B cell (primary cell): ENCODE results near the gene ODAD4. TPM values are rescaled to one million over a fixed set of nuclear protein-coding genes. Genes with fewer than 3 reads are reported as not detected.

Experiments
- ATAC-seq: fragments of 200-7000 bp; cut with Tn5 transposase; one replicate; pipeline ENCODE4 v1.10.0; 2021; ENCODE audit warnings: low read depth, mild to moderate bottlenecking, moderate number of reproducible peaks, moderate library complexity
- CTCF ChIA-PET: fragments of 350-600 bp; sonication (Branson Sonifier 250); formaldehyde crosslinking; loops from one replicate; lab custom pipeline; 2021; ENCODE audit warnings: antibody characterized with exemption, inconsistent platforms; lab: Charles Lee
- POLR2A ChIA-PET: fragments of 350-600 bp; sonication (Branson Sonifier 250); formaldehyde crosslinking; loops from one replicate; lab custom pipeline; 2021; ENCODE audit warnings: antibody characterized with exemption; lab: Charles Lee
- DNase-seq: peaks from one replicate; pipeline ENCODE4 v3.0.0; 2013
- H2AFZ ChIP-seq: 2 replicates; pipeline ENCODE4 v1.6.1; 2012; ENCODE audit warnings: mild to moderate bottlenecking, low read depth, low read length; ENCODE audit not compliant: insufficient read depth, poor library complexity, severe bottlenecking
- H3K27ac ChIP-seq, 2 donors: 1 replicate in 1 of 2; 2 replicates in 1 of 2; pipeline ENCODE4 v1.5.1; 2012 to 2013; ENCODE audit warnings: low read length in 2 of 2, mild to moderate bottlenecking in 2 of 2, moderate library complexity in 1 of 2
- H3K27me3 ChIP-seq, 4 experiments: fragments of 200-600 bp in 1 of 4; sonication (generic) in 1 of 4; replicated peaks in 1 of 4; 1 replicate in 2 of 4; 2 replicates in 2 of 4; pipeline versions ENCODE4 v1.6.1 to v1.7.0; 2013 to 2016; ENCODE audit warnings: low read length in 3 of 4, mild to moderate bottlenecking in 2 of 4, mixed read lengths in 1 of 4, moderate library complexity in 1 of 4; ENCODE audit not compliant: insufficient read depth in 4 of 4, control insufficient read depth in 3 of 4; ENCODE audit errors: control extremely low read depth in 1 of 4
- H3K36me3 ChIP-seq, 2 experiments: replicated peaks in 1 of 2; 1 replicate in 1 of 2; 2 replicates in 1 of 2; pipeline versions ENCODE4 v1.6.1 to v1.7.1; 2013; ENCODE audit warnings: low read length in 1 of 2; ENCODE audit not compliant: insufficient read depth in 2 of 2, control insufficient read depth in 1 of 2; ENCODE audit errors: control extremely low read depth in 1 of 2, extremely low read depth in 1 of 2
- H3K4me1 ChIP-seq, 2 donors: fragments of 200-600 bp in 1 of 2; sonication (generic) in 1 of 2; 1 replicate in 1 of 2; 2 replicates in 1 of 2; pipeline versions ENCODE4 v1.5.1 to v1.6.1; 2013 to 2017; ENCODE audit warnings: low read length in 2 of 2; ENCODE audit not compliant: control insufficient read depth in 2 of 2, insufficient read depth in 2 of 2
- H3K4me2 ChIP-seq: replicated peaks from 2 replicates; pipeline ENCODE3; 2012; ENCODE audit warnings: mild to moderate bottlenecking, low read depth, low read length; ENCODE audit not compliant: poor library complexity, severe bottlenecking
- H3K4me3 ChIP-seq, 5 experiments: fragments of 200-600 bp in 1 of 5; sonication (generic) in 1 of 5; 1 replicate in 3 of 5; 2 replicates in 2 of 5; pipeline versions ENCODE4 v1.5.1 to v1.7.0; 2011 to 2016; ENCODE audit warnings: low read length in 4 of 5, mild to moderate bottlenecking in 4 of 5, low read depth in 2 of 5, control low read depth in 1 of 5, moderate library complexity in 1 of 5; ENCODE audit not compliant: insufficient read depth in 1 of 5; ENCODE audit errors: control extremely low read depth in 1 of 5, extremely low read depth in 1 of 5
- H3K79me2 ChIP-seq: fragments of 200-600 bp; sonication (generic); one replicate; pipeline ENCODE4 v1.6.0; 2016; ENCODE audit warnings: low read length; ENCODE audit not compliant: control insufficient read depth, insufficient read depth
- H3K9ac ChIP-seq: fragments of 200-600 bp; sonication (generic); 2 replicates; pipeline ENCODE4 v1.6.1; 2017; ENCODE audit warnings: mild to moderate bottlenecking, low read length, moderate library complexity
- H3K9me3 ChIP-seq, 3 donors: one replicate each; pipeline versions ENCODE4 v1.6.1 to v1.7.1; 2013; ENCODE audit warnings: low read length in 2 of 3; ENCODE audit not compliant: control insufficient read depth in 2 of 3, insufficient read depth in 1 of 3; ENCODE audit errors: control extremely low read depth in 1 of 3
- H4K20me1 ChIP-seq: 2 replicates; pipeline ENCODE4 v1.6.0; 2012; ENCODE audit warnings: mild to moderate bottlenecking, low read length; ENCODE audit not compliant: insufficient read depth, control insufficient read depth, poor library complexity, severe bottlenecking
- H3K27ac Mint-ChIP-seq: one replicate; pipeline ENCODE4 v1.8.0; 2021; ENCODE audit warnings: mixed read lengths
- H3K27me3 Mint-ChIP-seq: one replicate; pipeline ENCODE4 v1.8.0; 2021; ENCODE audit warnings: mixed read lengths
- H3K4me1 Mint-ChIP-seq: one replicate; pipeline ENCODE4 v1.8.0; 2021; ENCODE audit warnings: mixed read lengths
- H3K4me3 Mint-ChIP-seq: one replicate; pipeline ENCODE4 v1.8.0; 2021; ENCODE audit warnings: mixed read lengths
- H3K9me3 Mint-ChIP-seq: one replicate; pipeline ENCODE4 v1.8.0; 2022; ENCODE audit warnings: mixed read lengths; ENCODE audit not compliant: insufficient read depth
- CTCF ChIP-seq: fragments of 200-600 bp; IDR thresholded peaks from one replicate; pipeline ENCODE4 v1.8.0; 2022; ENCODE audit warnings: antibody characterized with exemption, mild to moderate bottlenecking
- EZH2 ChIP-seq: IDR thresholded peaks from 2 replicates; pipeline ENCODE4 v1.6.1; 2012; ENCODE audit warnings: borderline replicate concordance, low read depth, mild to moderate bottlenecking, moderate library complexity, low read length; ENCODE audit not compliant: insufficient read depth, poor library complexity, severe bottlenecking
- WGBS: methylation state at CpG from one replicate; pipeline ENCODE4 v1.1.5; 2013; ENCODE audit warnings: missing lambda C conversion rate; ENCODE audit not compliant: insufficient coverage; 5-methylcytosine and 5-hydroxymethylcytosine counted together
- intact Hi-C: fragments of 100-400 bp; cut with micrococcal nuclease; formaldehyde crosslinking; loops from one replicate; pipeline ENCODE4 v1.10.0; 2022
- polyA plus RNA-seq: library from polyadenylated mRNA; depleted of rRNA; stranded (reverse); fragments of >200 nt; gene quantifications from 2 replicates; pipeline ENCODE4 v1.2.3, GENCODE V29; 2012
- total RNA-seq, 2 donors: library from RNA; stranded (reverse); fragments of 120-200 nt in 1 of 2; gene quantifications; 1 replicate in 1 of 2; 2 replicates in 1 of 2; pipeline versions ENCODE4 v1.2.3 to v1.2.4, GENCODE V29; 2013 to 2022

The ODAD4 gene
- total and polyA plus RNA-seq, 2 donors (not counting 1 experiment from before 2014, with no cell fraction given), result 0.27 TPM; not detected in 1

GRCh38 chr17:41996855-41997164 lies 66.4 kb downstream of the ODAD4 start:
- no peaks in the 10 kb centered on the region for H3K27me3 ChIP-seq
- TF ChIP-seq CTCF (no peak), EZH2 (no peak)
- H3K36me3 ChIP-seq, result peaks cover 19 to 63% of the 10 kb centered on the region in 2 experiments
- H3K4me2 ChIP-seq, result peak overlapping the region; percentile 72
- H3K4me3 ChIP-seq, result no peak overlapping the region
- Mint-ChIP-seq H3K27ac (peak overlapping the region; percentile 96), H3K27me3 (no peaks in the 10 kb centered on the region), H3K4me3 (no peak overlapping the region), H3K4me1 (peaks cover 24% of the 10 kb centered on the region), H3K9me3 (no peaks in the 10 kb centered on the region)
- H3K27ac ChIP-seq, result peak overlapping the region; percentile 75 to 85
- H2AFZ ChIP-seq, result no peak overlapping the region
- DNase-seq (no peak), ATAC-seq (no peak)
- no peaks in the 10 kb centered on the region for H3K9me3 ChIP-seq
- H3K9ac ChIP-seq, result no peak overlapping the region
- H3K4me1 ChIP-seq, result peaks cover 20 to 29% of the 10 kb centered on the region in 2 donors
- H4K20me1 ChIP-seq, result peaks cover 12% of the 10 kb centered on the region
- peaks cover 29% of the 10 kb centered on the region for H3K79me2 ChIP-seq
- ChIA-PET POLR2A (interaction anchor here (1.2 kb wide), 1 partner anchor 16 kb away, joined by 3 read pairs; no protein-coding TSS in a partner anchor), CTCF (interaction anchor here (1.5 to 2.4 kb wide), 2 partner anchors 20 to 21 kb away, joined by 3 to 8 read pairs; partner anchors contain the start of gene DNAJC7)
- intact Hi-C loops, result loop anchor here (1.0 kb wide), 1 partner anchor 31 kb away; the partner anchor contains the start of gene CNP
- WGBS, result 90% methylated on average over 2 of the region's 2 CpGs

DNA sequence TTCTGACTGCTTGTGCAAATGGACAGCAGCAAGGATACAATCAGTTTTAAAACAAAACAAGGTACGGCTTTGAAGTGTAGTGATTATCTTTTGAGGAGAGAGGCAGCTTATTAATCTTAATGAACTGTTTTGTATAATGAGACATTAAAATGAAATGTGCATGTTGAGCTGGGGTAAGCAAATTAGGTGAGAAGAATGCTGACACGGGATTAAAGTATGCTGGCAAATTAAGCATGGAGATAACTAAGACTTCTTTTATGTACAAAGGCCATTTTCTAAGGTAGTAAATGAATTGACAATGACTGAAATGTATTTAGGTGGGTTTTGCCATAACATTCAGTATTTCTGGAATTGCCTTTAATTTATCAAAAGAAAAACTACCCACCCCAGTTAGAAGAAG lies 68.1 kb downstream of the ODAD4 start:
- H3K27ac ChIP-seq, result no peak overlapping the region
- no peak overlapping the region for H3K9ac ChIP-seq
- no peak for DNase-seq
- no peak overlapping the region for H3K4me2 ChIP-seq
- POLR2A ChIA-PET, result no interaction called here
- no peaks in the 10 kb centered on the region for H3K9me3 Mint-ChIP-seq
- H3K79me2 ChIP-seq, result peaks cover 33% of the 10 kb centered on the region
- no peak overlapping the region for H3K27ac Mint-ChIP-seq
- intact Hi-C loops, result no loop called here
- H3K4me1 Mint-ChIP-seq, result peaks cover 28% of the 10 kb centered on the region
- H3K4me3 Mint-ChIP-seq, result no peak overlapping the region
- H3K27me3 Mint-ChIP-seq, result no peaks in the 10 kb centered on the region
- no peaks in the 10 kb centered on the region for H3K27me3 ChIP-seq
- no peak overlapping the region for H2AFZ ChIP-seq
- H3K4me3 ChIP-seq, result no peak overlapping the region
- H3K9me3 ChIP-seq, result no peaks in the 10 kb centered on the region
- H4K20me1 ChIP-seq, result peaks cover 27% of the 10 kb centered on the region
- no CpG with 5 or more reads among the region's 2 CpGs for WGBS
- no peak for TF ChIP-seq CTCF
- no peak for TF ChIP-seq EZH2
- peaks cover 17 to 66% of the 10 kb centered on the region in 2 experiments for H3K36me3 ChIP-seq
- CTCF ChIA-PET, result interaction anchor here (1.0 to 1.4 kb wide), 2 partner anchors 17 to 19 kb away, joined by 3 to 4 read pairs; partner anchors contain the start of gene DNAJC7
- peaks cover 20 to 29% of the 10 kb centered on the region in 2 donors for H3K4me1 ChIP-seq
- ATAC-seq, result no peak
